OCI-LY7 (cell line): ENCODE measurements around the gene IGFBP4. TPM values are rescaled to one million over a fixed set of nuclear protein-coding genes. Genes with fewer than 3 reads are reported as not detected.

Experiments
- BruUV-seq: library from RNA; stranded (reverse); fragments of 400-500 nt; replicated peaks from 2 replicates; lab custom pipeline; 2021; lab: Mats Ljungman, UMichigan
- CTCF ChIA-PET: fragments of 300-600 bp; sonication (Branson Sonifier 250); formaldehyde crosslinking; loops from one replicate; lab custom pipeline; 2022; ENCODE audit warnings: antibody characterized with exemption; ENCODE audit not compliant: unreplicated experiment; lab: Charles Lee
- POLR2A ChIA-PET: fragments of 300-600 bp; sonication (Branson Sonifier 250); formaldehyde crosslinking; loops from one replicate; lab custom pipeline; 2022; ENCODE audit warnings: antibody characterized with exemption; lab: Charles Lee
- DNase-seq: peaks from one replicate; pipeline ENCODE4 v3.0.0-alpha.2; 2015; ENCODE audit warnings: low spot score
- H2AFZ ChIP-seq: fragments of 200-600 bp; sonication (generic), shearing (Covaris generic); 2 replicates; pipeline ENCODE4 v1.6.1; 2014; ENCODE audit warnings: mild to moderate bottlenecking, antibody characterized with exemption, low read length, moderate library complexity
- H3K27ac ChIP-seq: fragments of 200-600 bp; sonication (generic); 2 replicates; pipeline ENCODE4 v1.5.1; 2014; ENCODE audit warnings: mixed run types, low read depth, mild to moderate bottlenecking, moderate library complexity, low read length, inconsistent platforms; ENCODE audit not compliant: poor library complexity, severe bottlenecking
- H3K36me3 ChIP-seq: fragments of 200-600 bp; sonication (generic); 2 replicates; pipeline ENCODE4 v1.6.1; 2014; ENCODE audit warnings: mild to moderate bottlenecking, antibody characterized with exemption, low read length, moderate library complexity, mixed read lengths; ENCODE audit not compliant: insufficient read depth
- H3K4me1 ChIP-seq: fragments of 200-600 bp; sonication (generic); 2 replicates; pipeline ENCODE4 v1.5.1; 2014; ENCODE audit warnings: mild to moderate bottlenecking, low read length; ENCODE audit not compliant: insufficient read depth, poor library complexity, severe bottlenecking
- H3K4me2 ChIP-seq: fragments of 200-600 bp; sonication (generic); 2 replicates; pipeline ENCODE4 v1.6.1; 2014; ENCODE audit warnings: mild to moderate bottlenecking, low read length
- H3K4me3 ChIP-seq: fragments of 200-600 bp; sonication (generic); 2 replicates; pipeline ENCODE4 v1.5.1; 2014; ENCODE audit warnings: mild to moderate bottlenecking, low read depth, low read length; ENCODE audit not compliant: poor library complexity, severe bottlenecking
- H3K79me2 ChIP-seq: fragments of 200-600 bp; sonication (generic); 2 replicates; pipeline ENCODE4 v1.6.1; 2016; ENCODE audit warnings: low read depth, mild to moderate bottlenecking, low read length, moderate library complexity, mixed read lengths; ENCODE audit not compliant: insufficient read depth
- H3K9me2 ChIP-seq: fragments of 200-600 bp; sonication (generic); 2 replicates; pipeline ENCODE4 v1.6.1; 2016; ENCODE audit warnings: mild to moderate bottlenecking, low read length, mixed read lengths; ENCODE audit not compliant: insufficient read depth
- H3K9me3 ChIP-seq: fragments of 200-600 bp; sonication (generic); 2 replicates; pipeline ENCODE4 v1.6.1; 2014; ENCODE audit warnings: mild to moderate bottlenecking, mixed run types, low read length, mixed read lengths
- H4K20me1 ChIP-seq: fragments of 200-600 bp; sonication (generic); 2 replicates; pipeline ENCODE4 v1.6.1; 2014; ENCODE audit warnings: mild to moderate bottlenecking, antibody characterized with exemption, low read length, moderate library complexity, mixed read lengths; ENCODE audit not compliant: insufficient read depth
- EZH2phosphoT487 ChIP-seq: fragments of 200-600 bp; sonication (generic); IDR thresholded peaks from 2 replicates; pipeline ENCODE4 v1.6.1; 2018; ENCODE audit warnings: low read depth, borderline replicate concordance, mild to moderate bottlenecking, mixed run types, antibody characterized with exemption, low read length, moderate library complexity, mixed read lengths
- intact Hi-C: fragments of 100-400 bp; cut with micrococcal nuclease; formaldehyde crosslinking; loops from one replicate; pipeline ENCODE4 v1.10.0; 2022; ENCODE audit not compliant: unreplicated experiment
- total RNA-seq, 2 experiments: library from RNA; depleted of rRNA in 1 of 2; stranded (reverse); fragments of >200 nt in 1 of 2; shearing (Covaris generic) in 1 of 2; gene quantifications; 2 replicates each; pipeline ENCODE4 v1.2.3, GENCODE V29; 2014 to 2022
- TF ChIP-seq, protein P1 (sequence below): fragments of 200-600 bp; sonication (generic); conservative IDR thresholded peaks from 2 replicates; pipeline ENCODE4 v1.5.1; 2014; ENCODE audit warnings: mild to moderate bottlenecking, antibody characterized with exemption, low read length, moderate library complexity, mixed read lengths

IGFBP4 gene
- total RNA-seq, 2 experiments from 2014 or later, result not detected

- no TSS peak for BruUV-seq
- no peaks in the 10 kb centered on the region for H3K9me2 ChIP-seq
- no peak overlapping the region for H3K27ac ChIP-seq
- H3K4me1 ChIP-seq, result no peaks in the 10 kb centered on the region
- no peaks in the 10 kb centered on the region for H4K20me1 ChIP-seq
- no peaks in the 10 kb centered on the region for H3K79me2 ChIP-seq
- H3K9me3 ChIP-seq, result no peaks in the 10 kb centered on the region
- CTCF ChIA-PET, result no interaction called here
- no peaks in the 10 kb centered on the region for H3K36me3 ChIP-seq
- POLR2A ChIA-PET, result no interaction called here
- no peak for TF ChIP-seq EZH2phosphoT487
- TF ChIP-seq, protein P1, sequence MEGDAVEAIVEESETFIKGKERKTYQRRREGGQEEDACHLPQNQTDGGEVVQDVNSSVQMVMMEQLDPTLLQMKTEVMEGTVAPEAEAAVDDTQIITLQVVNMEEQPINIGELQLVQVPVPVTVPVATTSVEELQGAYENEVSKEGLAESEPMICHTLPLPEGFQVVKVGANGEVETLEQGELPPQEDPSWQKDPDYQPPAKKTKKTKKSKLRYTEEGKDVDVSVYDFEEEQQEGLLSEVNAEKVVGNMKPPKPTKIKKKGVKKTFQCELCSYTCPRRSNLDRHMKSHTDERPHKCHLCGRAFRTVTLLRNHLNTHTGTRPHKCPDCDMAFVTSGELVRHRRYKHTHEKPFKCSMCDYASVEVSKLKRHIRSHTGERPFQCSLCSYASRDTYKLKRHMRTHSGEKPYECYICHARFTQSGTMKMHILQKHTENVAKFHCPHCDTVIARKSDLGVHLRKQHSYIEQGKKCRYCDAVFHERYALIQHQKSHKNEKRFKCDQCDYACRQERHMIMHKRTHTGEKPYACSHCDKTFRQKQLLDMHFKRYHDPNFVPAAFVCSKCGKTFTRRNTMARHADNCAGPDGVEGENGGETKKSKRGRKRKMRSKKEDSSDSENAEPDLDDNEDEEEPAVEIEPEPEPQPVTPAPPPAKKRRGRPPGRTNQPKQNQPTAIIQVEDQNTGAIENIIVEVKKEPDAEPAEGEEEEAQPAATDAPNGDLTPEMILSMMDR, result no peak
- intact Hi-C loops, result no loop called here
- no peak overlapping the region for H2AFZ ChIP-seq
- no peak overlapping the region for H3K4me2 ChIP-seq
- H3K4me3 ChIP-seq, result no peak overlapping the region
- DNase-seq, result no peak
Measured at GRCh38 chr17:40458851-40459482, 15.7 kb downstream of the IGFBP4 start.

DNA sequence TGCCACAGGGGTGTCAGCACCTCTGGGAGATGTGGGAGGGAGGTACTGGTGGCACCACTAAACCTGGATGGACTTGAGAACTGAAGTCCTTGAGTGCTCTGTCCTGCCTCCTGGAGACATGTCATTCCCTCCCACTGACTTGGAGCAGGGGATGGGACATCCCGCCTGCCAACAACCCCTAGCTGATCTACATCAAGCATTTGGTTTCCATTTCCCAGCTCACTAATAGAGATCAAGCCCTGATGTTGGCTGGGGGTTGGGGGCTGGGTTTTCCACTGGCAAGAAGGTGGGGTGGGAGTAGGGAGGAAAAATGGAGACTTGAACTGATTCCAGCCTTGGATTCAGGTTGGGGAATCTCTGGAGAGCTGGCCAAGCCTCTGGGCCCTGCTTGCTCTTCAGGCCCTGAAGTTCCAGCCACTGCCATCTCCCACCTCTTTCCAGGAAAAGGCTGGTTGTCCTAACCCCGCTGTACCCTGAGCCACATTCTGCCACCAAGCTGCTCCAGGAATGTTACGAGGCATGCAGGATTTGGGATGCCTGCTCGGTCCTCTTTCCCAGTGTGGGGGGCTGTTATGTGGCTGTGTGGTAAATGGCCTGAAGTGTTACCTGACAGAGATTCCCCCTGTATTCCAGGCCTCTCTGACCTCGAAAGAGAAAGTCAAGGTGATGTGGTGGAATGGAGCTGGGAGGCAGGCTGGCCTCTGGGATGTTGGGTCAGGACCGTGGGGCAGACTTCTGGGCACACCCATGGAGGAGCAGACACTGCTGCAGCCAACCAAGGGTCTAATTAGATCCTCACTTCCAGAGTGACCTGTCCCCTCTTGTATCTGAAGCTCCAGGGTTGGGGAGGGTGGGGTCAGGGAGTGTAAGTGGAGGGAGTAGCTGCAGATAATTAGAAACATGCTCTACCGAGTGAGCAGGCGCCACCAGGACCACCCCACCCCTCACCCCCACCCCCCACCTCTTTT is 16.7 kb downstream of the IGFBP4 start:
- TF ChIP-seq, protein P1, result no peak
- TF ChIP-seq EZH2phosphoT487, result no peak
- H3K9me3 ChIP-seq, result no peaks in the 10 kb centered on the region
- H3K79me2 ChIP-seq, result no peaks in the 10 kb centered on the region
- no peak overlapping the region for H3K4me2 ChIP-seq
- no peaks in the 10 kb centered on the region for H3K4me1 ChIP-seq
- no peak overlapping the region for H3K27ac ChIP-seq
- no peaks in the 10 kb centered on the region for H4K20me1 ChIP-seq
- POLR2A ChIA-PET, result no interaction called here
- H2AFZ ChIP-seq, result no peak overlapping the region
- H3K9me2 ChIP-seq, result no peaks in the 10 kb centered on the region
- no peak for DNase-seq
- CTCF ChIA-PET, result no interaction called here
- no TSS peak for BruUV-seq
- no peak overlapping the region for H3K4me3 ChIP-seq
- intact Hi-C loops, result no loop called here
- H3K36me3 ChIP-seq, result no peaks in the 10 kb centered on the region
